GM12878 (cell line): Measurements from ENCODE around the gene RERE. TPM values are rescaled to one million over a fixed set of nuclear protein-coding genes. Genes with fewer than 3 reads are reported as not detected.

ENCODE experiments used
- BACH1 ChIP-seq: fragments of 450-650 bp; IDR thresholded peaks from 2 replicates; pipeline ENCODE4 v1.6.1; 2017; ENCODE audit warnings: mild to moderate bottlenecking, borderline replicate concordance
- BMI1 ChIP-seq: fragments of 450-650 bp; IDR thresholded peaks from 2 replicates; pipeline ENCODE4 v1.6.1; 2016; ENCODE audit warnings: mild to moderate bottlenecking, moderate library complexity, borderline replicate concordance
- CEBPZ ChIP-seq: fragments of 150-350 bp; IDR thresholded peaks from 2 replicates; pipeline ENCODE4 v1.6.1; 2016; ENCODE audit warnings: low read depth, low read length
- EP300 ChIP-seq, 2 experiments: fragments of 150-350 bp in 1 of 2; IDR thresholded peaks; 2 replicates each; pipeline ENCODE4 v1.6.1; 2011 to 2012; ENCODE audit warnings: low read depth in 2 of 2, low read length in 2 of 2, borderline replicate concordance in 1 of 2, improper control_type of control experiment in 1 of 2, inconsistent platforms in 1 of 2; ENCODE audit not compliant: control insufficient read depth in 1 of 2
- GABPA ChIP-seq: IDR thresholded peaks from 2 replicates; pipeline ENCODE4 v1.6.1; 2014; ENCODE audit warnings: antibody characterized with exemption, low read depth, mild to moderate bottlenecking, inconsistent platforms
- GATAD2B ChIP-seq: fragments of 450-650 bp; conservative IDR thresholded peaks from 2 replicates; pipeline ENCODE4 v1.6.1; 2017; ENCODE audit warnings: low read depth, mild to moderate bottlenecking, moderate library complexity
- HDAC2 ChIP-seq: fragments of 200-600 bp; sonication (generic); IDR thresholded peaks from 2 replicates; pipeline ENCODE4 v1.6.1; 2017
- IRF3 ChIP-seq: fragments of 450-650 bp; IDR thresholded peaks from 2 replicates; pipeline ENCODE4 v1.6.1; 2014; ENCODE audit warnings: mild to moderate bottlenecking
- JUND ChIP-seq: IDR thresholded peaks from 2 replicates; pipeline ENCODE4 v1.6.1; 2012; ENCODE audit warnings: low read depth, mild to moderate bottlenecking, low read length, improper control_type of control experiment, moderate library complexity
- NBN ChIP-seq: fragments of 450-650 bp; IDR thresholded peaks from 2 replicates; pipeline ENCODE4 v1.6.1; 2016
- NR2F1 ChIP-seq: fragments of 450-650 bp; conservative IDR thresholded peaks from 2 replicates; pipeline ENCODE4 v1.6.1; 2017; ENCODE audit warnings: mild to moderate bottlenecking
- POLR2A ChIP-seq: IDR thresholded peaks from 2 replicates; pipeline ENCODE4 v1.6.1; 2011; ENCODE audit warnings: low read depth, mild to moderate bottlenecking, low read length
- POU2F2 ChIP-seq: IDR thresholded peaks from 3 replicates; pipeline ENCODE4 v1.6.1; 2011; ENCODE audit warnings: low read depth, mild to moderate bottlenecking, low read length, borderline replicate concordance
- RAD21 ChIP-seq: IDR thresholded peaks from 2 replicates; pipeline ENCODE4 v1.6.1; 2011; ENCODE audit warnings: mild to moderate bottlenecking, low read depth, low read length, moderate library complexity; ENCODE audit not compliant: insufficient read depth
- RAD51 ChIP-seq: fragments of 450-650 bp; IDR thresholded peaks from 2 replicates; pipeline ENCODE4 v1.6.1; 2016; ENCODE audit warnings: moderate library complexity, mild to moderate bottlenecking, inconsistent platforms
- RBBP5 ChIP-seq: fragments of 200-600 bp; sonication (generic); conservative IDR thresholded peaks from 2 replicates; pipeline ENCODE4 v1.6.1; 2016
- SRF ChIP-seq, 2 experiments: IDR thresholded peaks; 2 replicates each; pipeline ENCODE4 v1.6.1; 2011; ENCODE audit warnings: low read depth in 2 of 2, low read length in 2 of 2, mild to moderate bottlenecking in 1 of 2, moderate library complexity in 1 of 2
- TARDBP ChIP-seq: IDR thresholded peaks from 2 replicates; pipeline ENCODE4 v1.6.1; 2016; ENCODE audit warnings: borderline replicate concordance
- TBL1XR1 ChIP-seq: IDR thresholded peaks from 2 replicates; pipeline ENCODE4 v1.6.1; 2012; ENCODE audit warnings: low read depth, low read length, improper control_type of control experiment
- TCF7 ChIP-seq: IDR thresholded peaks from 2 replicates; pipeline ENCODE4 v1.6.1; 2014; ENCODE audit warnings: antibody characterized with exemption, borderline replicate concordance
- ZSCAN29 ChIP-seq: fragments of 450-650 bp; IDR thresholded peaks from 2 replicates; pipeline ENCODE4 v1.6.1; 2017; ENCODE audit warnings: mild to moderate bottlenecking, moderate library complexity
- polyA plus RNA-seq, 11 experiments: library from polyadenylated mRNA; depleted of rRNA in 4 of 11; unstranded in 6 of 11; stranded (reverse) in 5 of 11; fragments of >200 nt; fragmentation: Nextera tagmentation in 4 of 11; fragmentation: Illumina TruSeq in 1 of 11; extraction: Ambion mirVana in 4 of 11; extraction: Trizol in 1 of 11; gene quantifications; 1 replicate in 1 of 11; 2 replicates in 10 of 11; pipeline versions ENCODE4 v1.2.1 to v1.2.3, GENCODE V29; 2011 to 2016; ENCODE audit warnings: inconsistent platforms in 2 of 11, missing spikeins in 2 of 11, low read depth in 1 of 11
- total RNA-seq, 4 experiments: library from RNA; depleted of rRNA in 3 of 4; stranded (reverse); fragments of >200 nt in 3 of 4; fragmentation: Illumina TruSeq in 1 of 4; extraction: Trizol in 1 of 4; gene quantifications; 2 replicates each; pipeline versions ENCODE4 v1.2.1 to v1.2.3, GENCODE V29; 2013 to 2021
- TF ChIP-seq, protein P1 (sequence below): IDR thresholded peaks from 2 replicates; pipeline ENCODE4 v1.6.1; 2012; ENCODE audit warnings: improper control_type of control experiment, low read depth, low read length; ENCODE audit not compliant: insufficient replicate concordance

RERE gene
- total and polyA plus RNA-seq, 10 of the 15 experiments (the other 5 are each of a cell fraction or from before 2014, with no cell fraction given): 5.2 to 60.5 (median 20.2) TPM

DNA sequence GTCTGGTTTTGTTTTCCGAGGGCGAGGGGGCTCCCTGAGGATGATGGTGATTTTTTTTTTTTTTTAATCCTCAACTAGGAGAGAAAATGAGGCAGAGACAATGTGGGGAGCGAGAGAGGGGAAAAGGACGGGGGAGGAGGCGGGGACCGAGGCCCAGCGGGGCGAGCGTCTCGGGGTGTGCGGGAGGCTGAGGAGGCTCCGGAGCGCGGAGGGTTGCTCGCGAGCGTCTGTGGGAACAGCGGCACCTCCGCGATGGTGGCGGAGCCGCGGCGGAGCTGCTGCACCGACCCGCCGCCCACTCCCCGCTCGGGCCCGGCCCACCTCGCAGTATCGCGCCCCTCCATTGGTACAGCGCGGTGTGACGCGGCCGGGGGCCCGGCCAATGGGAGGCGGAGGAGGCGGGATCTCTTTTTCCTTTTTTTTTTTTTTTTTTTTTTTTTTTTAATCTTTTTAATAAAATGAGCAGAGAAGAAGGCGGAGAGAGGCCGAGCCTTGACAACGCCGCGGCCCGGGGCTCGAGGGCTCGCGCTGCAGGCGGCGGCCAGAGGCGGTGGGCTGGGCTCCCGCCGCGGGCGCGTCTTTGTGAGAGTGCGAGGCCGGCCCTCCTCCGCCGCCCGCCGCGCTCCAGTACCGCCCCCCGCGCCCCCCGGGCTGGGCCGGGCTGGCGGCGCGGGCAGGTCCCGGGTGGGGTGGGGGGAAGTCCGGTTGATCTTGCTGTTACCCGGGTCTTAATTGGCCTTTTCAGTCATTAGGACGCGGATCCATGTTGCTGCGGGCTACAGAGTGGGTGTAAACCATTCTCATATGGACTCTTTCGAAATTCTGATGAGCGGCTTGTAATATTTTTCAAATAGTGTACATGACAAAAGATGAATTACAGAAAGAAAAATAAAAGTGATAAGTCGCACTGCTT, at the start of gene RERE (continued):
- TF ChIP-seq NR2F1 (peak; percentile 53; the same call in 1 of the 2 replicates), POU2F2 (peak; percentile 50; the same call in 1 of the 3 replicates), NBN (peak; percentile 82; the same call in 1 of the 2 replicates), HDAC2 (no peak), TCF7 (no peak), GABPA (no peak), POLR2A (peak; percentile 92), TARDBP (0 out of 2 replicates have a peak, but pooled peaks have one; percentile 9), RBBP5 (no peak), SRF (IDR thresholded peaks at IDR 0.05; ENCODE audit: low read depth in 2 of 2, low read length in 2 of 2) (0 out of 4 replicates have a peak, but pooled peaks of 1 of the 2 experiments have one; percentile 8), CEBPZ (no peak), IRF3 (peak; percentile 56; the same call in 1 of the 2 replicates), ZSCAN29 (peak; percentile 56; the same call in 1 of the 2 replicates), GATAD2B (peak; percentile 79), BMI1 (no peak), TBL1XR1 (no peak), EP300 (IDR thresholded peaks at IDR 0.05; ENCODE audit: borderline replicate concordance in 1 of 2, control insufficient read depth in 1 of 2, low read depth in 2 of 2, low read length in 2 of 2) (no peak), RAD51 (no peak), BACH1 (peak; percentile 44; the same call in 1 of the 2 replicates), JUND (no peak), RAD21 (no peak)
- TF ChIP-seq, protein P1, sequence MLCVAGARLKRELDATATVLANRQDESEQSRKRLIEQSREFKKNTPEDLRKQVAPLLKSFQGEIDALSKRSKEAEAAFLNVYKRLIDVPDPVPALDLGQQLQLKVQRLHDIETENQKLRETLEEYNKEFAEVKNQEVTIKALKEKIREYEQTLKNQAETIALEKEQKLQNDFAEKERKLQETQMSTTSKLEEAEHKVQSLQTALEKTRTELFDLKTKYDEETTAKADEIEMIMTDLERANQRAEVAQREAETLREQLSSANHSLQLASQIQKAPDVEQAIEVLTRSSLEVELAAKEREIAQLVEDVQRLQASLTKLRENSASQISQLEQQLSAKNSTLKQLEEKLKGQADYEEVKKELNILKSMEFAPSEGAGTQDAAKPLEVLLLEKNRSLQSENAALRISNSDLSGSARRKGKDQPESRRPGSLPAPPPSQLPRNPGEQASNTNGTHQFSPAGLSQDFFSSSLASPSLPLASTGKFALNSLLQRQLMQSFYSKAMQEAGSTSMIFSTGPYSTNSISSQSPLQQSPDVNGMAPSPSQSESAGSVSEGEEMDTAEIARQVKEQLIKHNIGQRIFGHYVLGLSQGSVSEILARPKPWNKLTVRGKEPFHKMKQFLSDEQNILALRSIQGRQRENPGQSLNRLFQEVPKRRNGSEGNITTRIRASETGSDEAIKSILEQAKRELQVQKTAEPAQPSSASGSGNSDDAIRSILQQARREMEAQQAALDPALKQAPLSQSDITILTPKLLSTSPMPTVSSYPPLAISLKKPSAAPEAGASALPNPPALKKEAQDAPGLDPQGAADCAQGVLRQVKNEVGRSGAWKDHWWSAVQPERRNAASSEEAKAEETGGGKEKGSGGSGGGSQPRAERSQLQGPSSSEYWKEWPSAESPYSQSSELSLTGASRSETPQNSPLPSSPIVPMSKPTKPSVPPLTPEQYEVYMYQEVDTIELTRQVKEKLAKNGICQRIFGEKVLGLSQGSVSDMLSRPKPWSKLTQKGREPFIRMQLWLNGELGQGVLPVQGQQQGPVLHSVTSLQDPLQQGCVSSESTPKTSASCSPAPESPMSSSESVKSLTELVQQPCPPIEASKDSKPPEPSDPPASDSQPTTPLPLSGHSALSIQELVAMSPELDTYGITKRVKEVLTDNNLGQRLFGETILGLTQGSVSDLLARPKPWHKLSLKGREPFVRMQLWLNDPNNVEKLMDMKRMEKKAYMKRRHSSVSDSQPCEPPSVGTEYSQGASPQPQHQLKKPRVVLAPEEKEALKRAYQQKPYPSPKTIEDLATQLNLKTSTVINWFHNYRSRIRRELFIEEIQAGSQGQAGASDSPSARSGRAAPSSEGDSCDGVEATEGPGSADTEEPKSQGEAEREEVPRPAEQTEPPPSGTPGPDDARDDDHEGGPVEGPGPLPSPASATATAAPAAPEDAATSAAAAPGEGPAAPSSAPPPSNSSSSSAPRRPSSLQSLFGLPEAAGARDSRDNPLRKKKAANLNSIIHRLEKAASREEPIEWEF: no peak
